Astrocyte of the spinal cord (primary cell): ENCODE results near the gene TRAF6.
"Not testable (repeated sequence)": the region's sequence is repeated elsewhere in the genome, so short reads cannot be mapped to it uniquely, and the experiment has no call there.

Source experiments
- DNase-seq: peaks from one replicate; pipeline ENCODE4 v3.0.0; 2011; ENCODE audit warnings: low read depth, low spot score
- H3K4me3 ChIP-seq: 2 replicates; pipeline ENCODE4 v1.5.1; 2011; ENCODE audit warnings: low read depth, mild to moderate bottlenecking, low read length, moderate library complexity
- in situ Hi-C: cut with HindIII; loops from 2 replicates; pipeline ENCODE4 v1.10.0; 2017; ENCODE audit warnings: low sequenced_read_pairs
- TF ChIP-seq, protein P1 (sequence below): IDR thresholded peaks from 2 replicates; pipeline ENCODE4 v1.5.1; 2012; ENCODE audit warnings: low read depth, mild to moderate bottlenecking, low read length, inconsistent platforms

Gene TRAF6

DNA sequence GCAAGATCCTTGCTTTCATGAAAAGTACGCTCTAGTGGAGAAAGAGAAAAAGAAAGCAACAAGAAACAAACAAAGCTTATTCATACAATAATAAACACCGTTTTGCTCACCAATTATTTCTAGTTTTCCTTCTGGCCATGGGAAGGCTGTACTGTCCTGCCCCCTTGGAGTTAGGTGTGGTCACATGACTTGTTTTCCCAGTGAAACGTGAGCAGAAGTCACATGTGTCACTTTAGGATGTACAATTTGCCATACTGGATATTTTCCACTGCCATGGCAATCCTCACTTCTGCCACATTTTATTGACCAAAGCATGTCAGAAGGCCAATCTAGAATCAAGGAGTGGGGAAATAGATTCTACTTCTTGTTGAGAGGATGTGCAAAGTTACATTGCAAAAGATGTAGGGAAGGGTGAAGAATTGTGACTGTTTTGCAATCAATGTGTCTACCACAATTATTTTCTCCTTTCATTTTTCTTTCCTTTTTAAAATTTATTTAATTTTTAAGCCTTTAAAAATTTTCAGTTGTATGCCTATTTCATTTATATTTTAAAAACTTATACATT, 24.3 kb upstream of the TRAF6 start:
- in situ Hi-C loops: no loop called here
- H3K4me3 ChIP-seq: no peak overlapping the region
- no peak for DNase-seq

DNA sequence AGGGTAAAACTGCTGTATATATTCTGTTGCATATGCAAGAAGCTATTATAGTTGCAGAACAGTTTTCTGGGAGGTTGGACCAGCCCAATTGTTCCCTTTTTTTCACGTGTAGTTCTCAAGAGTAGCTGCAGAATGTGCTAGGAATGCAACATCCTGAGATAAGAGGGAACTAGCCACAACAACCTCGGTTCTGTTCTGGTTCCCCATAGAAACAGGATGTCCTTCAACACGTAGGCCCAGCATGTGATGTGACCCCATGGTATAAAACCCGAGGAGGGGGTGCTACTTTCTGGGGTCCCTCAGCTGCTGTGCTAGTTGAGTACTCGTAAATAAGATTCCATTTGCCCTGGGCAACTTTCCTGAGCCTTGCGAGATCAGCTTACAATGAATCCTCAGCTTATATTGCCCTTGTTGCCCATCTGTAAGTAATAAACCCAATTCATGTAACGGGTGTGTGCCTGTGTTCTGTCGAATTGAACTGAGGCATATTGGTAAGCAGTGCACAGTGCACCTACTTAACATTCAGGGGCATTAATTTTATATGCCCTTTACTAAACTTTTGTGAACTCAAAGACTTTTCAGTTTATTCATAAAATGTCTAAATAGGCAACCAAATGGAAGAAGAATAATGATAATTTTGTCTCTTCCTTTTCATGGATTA, 23.0 kb upstream of the TRAF6 start:
- in situ Hi-C loops: no loop called here
- DNase-seq: no peak
- TF ChIP-seq, protein P1, sequence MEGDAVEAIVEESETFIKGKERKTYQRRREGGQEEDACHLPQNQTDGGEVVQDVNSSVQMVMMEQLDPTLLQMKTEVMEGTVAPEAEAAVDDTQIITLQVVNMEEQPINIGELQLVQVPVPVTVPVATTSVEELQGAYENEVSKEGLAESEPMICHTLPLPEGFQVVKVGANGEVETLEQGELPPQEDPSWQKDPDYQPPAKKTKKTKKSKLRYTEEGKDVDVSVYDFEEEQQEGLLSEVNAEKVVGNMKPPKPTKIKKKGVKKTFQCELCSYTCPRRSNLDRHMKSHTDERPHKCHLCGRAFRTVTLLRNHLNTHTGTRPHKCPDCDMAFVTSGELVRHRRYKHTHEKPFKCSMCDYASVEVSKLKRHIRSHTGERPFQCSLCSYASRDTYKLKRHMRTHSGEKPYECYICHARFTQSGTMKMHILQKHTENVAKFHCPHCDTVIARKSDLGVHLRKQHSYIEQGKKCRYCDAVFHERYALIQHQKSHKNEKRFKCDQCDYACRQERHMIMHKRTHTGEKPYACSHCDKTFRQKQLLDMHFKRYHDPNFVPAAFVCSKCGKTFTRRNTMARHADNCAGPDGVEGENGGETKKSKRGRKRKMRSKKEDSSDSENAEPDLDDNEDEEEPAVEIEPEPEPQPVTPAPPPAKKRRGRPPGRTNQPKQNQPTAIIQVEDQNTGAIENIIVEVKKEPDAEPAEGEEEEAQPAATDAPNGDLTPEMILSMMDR: no peak
- H3K4me3 ChIP-seq: no peak overlapping the region

More for the DNA sequence above, 24.3 kb upstream of the TRAF6 start:
- TF ChIP-seq, protein P1: no peak

DNA sequence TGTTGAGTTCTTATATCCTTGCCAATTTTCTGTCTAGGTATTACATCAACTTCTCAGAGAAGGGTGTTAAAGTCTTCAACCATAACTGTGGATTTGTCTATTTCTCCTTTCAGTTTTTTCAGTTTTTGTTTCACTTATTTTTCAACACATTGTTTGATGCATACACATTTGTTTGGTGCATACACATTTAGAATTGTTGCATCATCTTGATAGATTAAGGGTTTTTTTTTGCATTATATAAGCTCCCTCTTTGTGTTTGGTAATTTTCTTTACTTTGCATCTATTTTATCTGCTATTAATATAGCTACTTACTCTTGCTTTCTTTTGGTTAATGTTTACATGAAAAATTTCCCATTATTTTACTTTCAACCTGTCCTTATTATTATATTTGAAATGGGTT, 20.8 kb upstream of the TRAF6 start:
- no peak overlapping the region for H3K4me3 ChIP-seq
- TF ChIP-seq, protein P1: no peak
- in situ Hi-C loops: no loop called here
- DNase-seq: no peak

DNA sequence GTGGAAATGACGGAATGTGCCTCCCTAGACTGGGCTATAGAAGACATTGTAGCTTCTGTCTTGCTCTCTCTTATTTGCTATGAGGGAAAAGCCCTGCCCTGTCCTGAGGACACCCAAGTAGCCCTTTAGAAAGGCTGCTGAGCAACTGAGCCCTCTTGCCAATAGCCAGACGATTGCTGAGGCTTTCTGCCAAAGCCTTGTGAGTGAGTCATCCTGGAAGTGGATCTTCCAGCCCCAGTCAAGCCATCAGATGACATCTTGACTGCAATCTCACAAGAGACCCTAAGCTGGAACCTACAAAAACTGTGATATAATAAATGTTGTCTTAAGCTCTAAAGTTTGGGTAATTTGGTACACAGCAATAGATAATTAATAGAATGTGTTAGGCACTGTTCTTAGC, 3.9 kb upstream of the TRAF6 start:
- DNase-seq: no peak
- in situ Hi-C loops: no loop called here
- TF ChIP-seq, protein P1: no peak
- no peak overlapping the region for H3K4me3 ChIP-seq

DNA sequence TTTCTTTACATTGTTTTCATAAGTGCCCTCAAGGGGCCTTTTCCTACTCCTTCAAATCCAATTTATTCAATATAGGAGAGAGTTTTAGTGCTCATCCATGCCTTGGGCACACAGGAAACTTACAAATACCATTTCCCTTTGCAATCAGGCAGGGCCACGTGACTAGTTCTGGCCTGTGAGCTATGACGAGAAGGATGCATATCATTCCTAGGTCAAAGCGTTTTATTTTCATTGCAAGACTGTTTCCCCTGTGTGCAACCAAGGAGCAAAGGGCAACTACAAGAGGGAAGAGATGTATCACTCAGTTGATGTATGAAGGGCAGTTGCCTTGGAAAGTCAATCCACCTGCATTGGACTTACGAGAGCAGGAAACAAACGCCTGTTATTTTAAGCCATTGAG, 1.9 kb upstream of the TRAF6 start:
- DNase-seq: no peak
- in situ Hi-C loops: no loop called here
- TF ChIP-seq, protein P1: no peak
- H3K4me3 ChIP-seq: no peak overlapping the region

DNA sequence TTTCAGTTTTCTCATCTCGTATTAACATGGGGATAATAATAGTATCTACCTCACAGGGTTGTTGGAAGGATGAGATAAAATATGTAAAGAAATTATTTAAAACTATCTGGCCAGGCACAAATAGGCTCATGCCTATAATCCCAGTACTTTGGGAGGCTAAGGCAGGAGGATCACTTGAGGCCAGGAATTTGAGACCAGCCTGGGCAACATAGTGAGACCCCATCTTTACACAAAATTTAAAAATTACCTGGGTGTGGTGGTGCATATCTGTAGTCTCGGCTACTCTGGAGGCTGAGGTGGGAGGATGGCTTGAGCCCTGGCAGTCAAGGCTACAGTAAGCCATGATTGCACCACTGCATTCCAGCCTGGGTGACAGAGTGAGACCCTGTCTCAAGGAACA, 990 bp upstream of the TRAF6 start:
- H3K4me3 ChIP-seq, DNase-seq, in situ Hi-C loops: not testable (repeated sequence)

DNA sequence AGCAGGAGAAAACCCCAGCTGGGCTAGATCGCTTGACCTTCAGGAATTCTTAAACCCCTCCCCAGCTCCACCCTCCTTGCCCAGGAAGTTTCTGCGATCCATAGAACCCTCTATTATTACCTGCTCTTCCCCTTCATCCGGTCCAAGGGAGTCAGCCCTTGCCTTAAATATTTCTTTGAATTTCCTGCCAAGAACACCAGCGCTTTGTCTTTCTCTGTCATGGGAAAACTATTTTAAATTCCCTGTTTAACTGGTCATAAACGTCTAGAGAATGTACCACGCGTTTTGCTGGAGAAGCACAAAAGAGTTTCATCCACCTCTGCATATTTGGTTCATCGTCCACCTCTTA, 496 bp upstream of the TRAF6 start:
- peak; percentile 32 for DNase-seq
- in situ Hi-C loops: no loop called here
- H3K4me3 ChIP-seq: peak overlapping the region; percentile 71
- TF ChIP-seq, protein P1: no peak
